ENCODE results near the gene LIF.

LIF gene

GRCh38 chr22:30192427-30192826, 54.1 kb downstream of the LIF start:
- H3K4me3 ChIP-seq (replicated peaks; ENCODE audit: low read depth, low read length): no peak overlapping the region
- no peak for TF ChIP-seq CTCF (IDR thresholded peaks at IDR 0.05; ENCODE audit: low read length, missing control alignments)
- DNase-seq (ENCODE audit: low read depth): no peak

GRCh38 chr22:30191040-30191701, 55.4 kb downstream of the LIF start:
- H3K4me3 ChIP-seq (replicated peaks; ENCODE audit: low read depth, low read length): no peak overlapping the region
- TF ChIP-seq CTCF (IDR thresholded peaks at IDR 0.05; ENCODE audit: low read length, missing control alignments): no peak
- DNase-seq (ENCODE audit: low read depth): no peak

- no peak for DNase-seq (ENCODE audit: low read depth)
- TF ChIP-seq CTCF (IDR thresholded peaks at IDR 0.05; ENCODE audit: low read length, missing control alignments): no peak
- no peak overlapping the region for H3K4me3 ChIP-seq (replicated peaks; ENCODE audit: low read depth, low read length)
Measured at GRCh38 chr22:30190574-30190973, 56.0 kb downstream of the LIF start.

Measured in fibroblast of pulmonary artery (primary cell).